Stomach (tissue), 9 donors: ENCODE measurements around the gene IGSF3. TPM values are rescaled to one million over a fixed set of nuclear protein-coding genes. Genes with fewer than 3 reads are reported as not detected.
"Not testable (repeated sequence)": the region's sequence is repeated elsewhere in the genome, so short reads cannot be mapped to it uniquely, and the experiment has no call there.

ENCODE experiments used
- DNase-seq, 2 donors: peaks; one replicate each; pipeline versions ENCODE4 v3.0.0 to v3.0.0-alpha.2; 2013 to 2019
- H3K27ac ChIP-seq, 5 donors: fragments of 200-600 bp in 4 of 5; sonication (generic) in 4 of 5; one replicate each; pipeline ENCODE4 v1.5.1; 2013 to 2019; ENCODE audit warnings: mild to moderate bottlenecking in 1 of 5, moderate library complexity in 1 of 5
- H3K27me3 ChIP-seq, 3 donors: fragments of 200-600 bp; sonication (generic); one replicate each; pipeline ENCODE4 v1.5.1; 2017 to 2019; ENCODE audit warnings: mixed run types in 1 of 3
- H3K36me3 ChIP-seq, 4 donors: fragments of 200-600 bp; sonication (generic); 1 replicate in 3 of 4; 2 replicates in 1 of 4; pipeline ENCODE4 v1.5.1; 2016 to 2019
- H3K4me1 ChIP-seq, 4 donors: fragments of 200-600 bp; sonication (generic); one replicate each; pipeline ENCODE4 v1.5.1; 2016 to 2019
- H3K4me3 ChIP-seq, 4 donors: fragments of 200-600 bp; sonication (generic) in 3 of 4; one replicate each; pipeline ENCODE4 v1.5.1; 2016 to 2019; ENCODE audit warnings: mild to moderate bottlenecking in 1 of 4
- H3K9me3 ChIP-seq, 4 donors: fragments of 200-600 bp; sonication (generic); one replicate each; pipeline ENCODE4 v1.5.1; 2016 to 2019
- WGBS, 5 donors: extraction: QIAGEN DNeasy Blood & Tissue Kit in 3 of 5; methylation state at CpG; one replicate each; pipeline versions ENCODE4 v1.1.5 to v1.1.7; 2013 to 2018; 5-methylcytosine and 5-hydroxymethylcytosine counted together
- intact Hi-C: fragments of 100-400 bp; cut with DNase I; formaldehyde crosslinking; loops from one replicate; pipeline ENCODE4 v1.15.1; 2023; ENCODE audit warnings: low total_unique reads
- polyA plus RNA-seq, 3 donors: library from polyadenylated mRNA; stranded (reverse); fragments of 200-250 nt; gene quantifications; one replicate each; pipeline ENCODE4 v1.2.3, GENCODE V29; 2013
- total RNA-seq, 5 donors: library from RNA; depleted of rRNA; stranded (reverse); fragments of >200 nt; gene quantifications; one replicate each; pipeline versions ENCODE4 v1.1.0 to v1.2.3, GENCODE V29; 2014 to 2016
- TF ChIP-seq, protein P1 (sequence below), 7 experiments: fragments of 450-650 bp in 4 of 7; fragments of 200-600 bp in 3 of 7; sonication (generic) in 3 of 7; IDR thresholded peaks; one replicate each; pipeline ENCODE4 v1.5.1; 2016 to 2019; ENCODE audit warnings: antibody characterized with exemption in 7 of 7, control low read depth in 2 of 7, mild to moderate bottlenecking in 1 of 7
- donor health status: healthy with polysubstance abuse.
- donor health status: Bipolar disorder and iron deficiency.
- donor health status: healthy.

The IGSF3 gene
- total and polyA plus RNA-seq, 8 donors: 1.7 to 31.6 (median 20.9) TPM

DNA sequence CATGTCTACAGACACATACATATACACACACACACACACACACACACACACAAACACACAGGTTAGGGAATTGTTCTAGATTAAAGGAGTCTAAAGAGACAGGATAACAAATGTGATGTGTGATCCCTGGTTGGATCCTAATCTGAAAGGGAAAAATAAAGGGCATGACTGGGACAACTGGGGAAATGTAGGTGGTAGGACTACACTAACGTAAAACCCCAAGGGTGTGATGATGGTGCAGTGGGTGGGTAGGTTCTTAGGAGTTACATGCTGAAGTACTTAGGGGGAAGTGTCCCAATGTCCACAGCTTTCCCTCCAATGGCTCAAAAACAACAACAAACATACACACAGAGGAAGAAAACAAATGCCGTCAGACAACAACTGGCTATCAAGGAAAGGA is 68.2 kb downstream of the IGSF3 start:
- H3K36me3 ChIP-seq, H3K27me3 ChIP-seq, intact Hi-C loops, DNase-seq, H3K4me3 ChIP-seq, H3K27ac ChIP-seq, H3K9me3 ChIP-seq: not testable (repeated sequence)
- WGBS, 5 donors: 83 to 95% (median 93%) methylated on average over 2 of the region's 2 CpGs
- peaks cover 5 to 24% (median 10%) of the 10 kb centered on the region in 4 donors for H3K4me1 ChIP-seq

DNA sequence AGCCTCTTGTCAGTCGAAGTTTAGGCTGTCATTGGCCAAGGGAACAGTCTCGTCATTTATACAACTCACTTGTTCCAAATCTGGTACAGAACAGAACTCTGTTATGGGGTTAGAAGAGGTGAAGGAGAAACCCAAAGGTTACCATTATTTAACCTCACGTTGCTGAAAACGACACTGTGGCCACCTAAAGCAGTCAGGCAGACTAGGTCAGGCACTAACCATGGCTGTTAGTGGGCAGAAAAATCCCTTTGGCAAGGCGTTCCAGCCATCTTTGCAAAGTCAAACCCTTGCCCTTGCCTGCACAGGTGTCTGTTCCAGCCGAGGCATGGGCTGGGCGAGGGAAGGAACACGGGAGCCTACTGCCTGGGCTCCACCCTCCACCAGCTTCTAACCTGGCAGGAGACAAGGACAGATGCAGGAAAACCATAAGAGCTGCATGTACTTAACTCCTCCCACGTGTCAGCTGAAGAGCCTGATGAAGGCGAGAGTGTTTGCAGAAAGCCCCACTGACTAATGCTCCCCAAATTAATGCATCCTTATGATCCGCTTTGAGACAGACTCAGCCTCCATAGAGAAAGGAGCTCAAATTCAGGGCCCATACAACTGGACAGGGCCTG is 69.0 kb downstream of the IGSF3 start:
- H3K4me1 ChIP-seq: peaks cover 5 to 24% (median 10%) of the 10 kb centered on the region in 4 donors
- H3K27me3 ChIP-seq, H3K9me3 ChIP-seq, H3K36me3 ChIP-seq, H3K4me3 ChIP-seq, intact Hi-C loops, DNase-seq, H3K27ac ChIP-seq: not testable (repeated sequence)
- WGBS, 5 donors: 68 to 80% (median 79%) methylated on average over 11 of the region's 11 CpGs

DNA sequence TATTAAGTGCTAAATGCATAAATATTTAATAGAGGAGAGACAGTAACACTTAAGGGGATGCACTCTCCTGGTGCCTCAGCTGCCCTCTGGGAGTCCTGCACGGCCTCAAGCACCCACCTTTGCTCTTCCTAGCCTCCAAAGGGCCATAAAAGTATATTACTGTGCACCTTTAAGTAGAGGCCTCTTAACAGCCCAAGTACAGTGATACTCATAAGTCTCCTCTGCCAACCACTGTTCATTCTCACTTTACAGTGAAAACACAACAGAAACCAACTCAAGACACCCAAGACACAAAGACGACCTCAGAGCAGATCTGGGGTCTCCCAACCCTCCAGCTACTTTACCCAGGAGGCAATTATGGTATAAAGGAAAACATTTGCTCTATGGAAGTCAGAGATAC is 70.1 kb downstream of the IGSF3 start:
- H3K27ac ChIP-seq: peak overlapping the region in 1 of 5 donors; percentile 7
- H3K36me3 ChIP-seq, DNase-seq, H3K27me3 ChIP-seq, H3K4me3 ChIP-seq, H3K9me3 ChIP-seq, intact Hi-C loops: not testable (repeated sequence)
- peaks cover 5 to 24% (median 10%) of the 10 kb centered on the region in 4 donors for H3K4me1 ChIP-seq
- 53 to 71% (median 66%) methylated on average over 2 of the region's 2 CpGs for WGBS, 5 donors

DNA sequence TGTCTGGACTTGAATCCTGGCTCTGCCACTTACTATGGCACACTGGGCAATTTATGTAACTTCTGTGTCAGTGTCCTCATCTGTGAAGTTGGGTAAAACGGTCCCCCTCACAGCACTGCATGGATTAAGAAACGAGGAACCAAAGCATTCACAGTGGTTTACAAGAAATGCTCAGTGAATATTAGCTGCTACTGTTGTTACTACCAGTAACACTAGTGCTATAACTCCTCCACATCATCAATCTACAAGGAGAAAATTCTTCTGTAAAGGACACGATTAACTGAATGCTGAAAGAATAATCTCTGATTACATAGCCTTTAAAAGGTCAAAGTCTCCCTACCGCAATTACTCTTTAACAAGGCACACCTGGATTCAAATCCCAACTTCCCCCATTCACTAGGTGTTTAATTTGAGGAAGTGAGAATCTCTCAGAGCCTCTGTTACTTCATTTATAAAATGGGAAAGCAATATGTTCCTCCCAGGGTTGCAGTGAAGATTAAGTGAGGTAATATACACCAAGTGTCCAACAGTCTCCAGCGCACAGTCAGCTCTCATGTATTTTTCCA is 70.7 kb downstream of the IGSF3 start:
- intact Hi-C loops, H3K27me3 ChIP-seq, H3K4me3 ChIP-seq, H3K9me3 ChIP-seq, H3K36me3 ChIP-seq, DNase-seq: not testable (repeated sequence)
- WGBS, 5 donors: 46 to 64% (median 55%) methylated on average over 5 of the region's 5 CpGs
- H3K27ac ChIP-seq: peak overlapping the region in 1 of 5 donors; percentile 7
- peaks cover 5 to 24% (median 10%) of the 10 kb centered on the region in 4 donors for H3K4me1 ChIP-seq

DNA sequence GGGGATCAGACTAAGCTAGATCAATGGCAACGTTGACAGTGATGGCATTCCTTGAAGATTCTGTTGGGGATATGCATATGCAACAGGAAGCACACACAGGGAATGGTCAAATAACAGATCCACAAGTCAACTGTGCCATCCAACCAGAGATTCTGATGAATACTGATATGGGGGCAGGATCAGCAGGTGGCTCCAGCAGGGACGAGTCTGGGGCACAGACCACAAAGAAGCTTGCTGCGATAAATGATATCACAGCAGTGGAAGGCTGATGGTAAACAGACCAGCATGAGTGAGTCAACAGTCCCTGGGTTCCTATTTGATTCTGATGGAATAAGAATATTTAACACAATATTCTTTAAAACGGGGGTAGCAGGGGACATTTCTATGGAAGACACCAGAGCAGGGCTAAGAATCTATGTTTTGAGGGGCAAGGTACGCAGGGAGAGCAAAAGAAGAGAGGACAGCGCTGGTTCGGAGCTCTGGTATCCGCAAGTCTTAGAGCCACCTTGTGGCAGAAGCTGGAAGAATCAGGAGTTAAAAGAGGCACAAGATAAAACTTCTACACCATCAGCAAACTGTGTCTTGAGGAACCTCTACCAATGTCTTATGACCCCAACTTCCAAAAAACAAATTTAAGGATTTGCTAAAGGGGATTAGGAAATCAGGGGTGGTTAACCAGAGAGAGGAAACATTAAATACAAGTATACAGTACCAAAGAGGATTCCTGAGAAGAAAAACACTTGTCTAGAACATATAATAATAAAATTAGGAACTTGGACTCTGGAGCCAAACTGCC is 71.4 kb downstream of the IGSF3 start:
- Histone ChIP-seq H3K4me1 (peaks cover 5 to 24% (median 10%) of the 10 kb centered on the region in 4 donors), H3K4me3 (peak overlapping the region; percentile 1 to 20 (median 12))
- DNase-seq: peak; percentile 54 to 65
- H3K9me3 ChIP-seq, H3K27ac ChIP-seq, H3K36me3 ChIP-seq, H3K27me3 ChIP-seq, intact Hi-C loops: not testable (repeated sequence)
- TF ChIP-seq, protein P1, sequence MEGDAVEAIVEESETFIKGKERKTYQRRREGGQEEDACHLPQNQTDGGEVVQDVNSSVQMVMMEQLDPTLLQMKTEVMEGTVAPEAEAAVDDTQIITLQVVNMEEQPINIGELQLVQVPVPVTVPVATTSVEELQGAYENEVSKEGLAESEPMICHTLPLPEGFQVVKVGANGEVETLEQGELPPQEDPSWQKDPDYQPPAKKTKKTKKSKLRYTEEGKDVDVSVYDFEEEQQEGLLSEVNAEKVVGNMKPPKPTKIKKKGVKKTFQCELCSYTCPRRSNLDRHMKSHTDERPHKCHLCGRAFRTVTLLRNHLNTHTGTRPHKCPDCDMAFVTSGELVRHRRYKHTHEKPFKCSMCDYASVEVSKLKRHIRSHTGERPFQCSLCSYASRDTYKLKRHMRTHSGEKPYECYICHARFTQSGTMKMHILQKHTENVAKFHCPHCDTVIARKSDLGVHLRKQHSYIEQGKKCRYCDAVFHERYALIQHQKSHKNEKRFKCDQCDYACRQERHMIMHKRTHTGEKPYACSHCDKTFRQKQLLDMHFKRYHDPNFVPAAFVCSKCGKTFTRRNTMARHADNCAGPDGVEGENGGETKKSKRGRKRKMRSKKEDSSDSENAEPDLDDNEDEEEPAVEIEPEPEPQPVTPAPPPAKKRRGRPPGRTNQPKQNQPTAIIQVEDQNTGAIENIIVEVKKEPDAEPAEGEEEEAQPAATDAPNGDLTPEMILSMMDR (IDR thresholded peaks at IDR 0.05): peak in 4 of 7 experiments; percentile 27 to 44 (median 36)
- 5 to 10% (median 7%) methylated on average over 8 of the region's 8 CpGs for WGBS, 5 donors

DNA sequence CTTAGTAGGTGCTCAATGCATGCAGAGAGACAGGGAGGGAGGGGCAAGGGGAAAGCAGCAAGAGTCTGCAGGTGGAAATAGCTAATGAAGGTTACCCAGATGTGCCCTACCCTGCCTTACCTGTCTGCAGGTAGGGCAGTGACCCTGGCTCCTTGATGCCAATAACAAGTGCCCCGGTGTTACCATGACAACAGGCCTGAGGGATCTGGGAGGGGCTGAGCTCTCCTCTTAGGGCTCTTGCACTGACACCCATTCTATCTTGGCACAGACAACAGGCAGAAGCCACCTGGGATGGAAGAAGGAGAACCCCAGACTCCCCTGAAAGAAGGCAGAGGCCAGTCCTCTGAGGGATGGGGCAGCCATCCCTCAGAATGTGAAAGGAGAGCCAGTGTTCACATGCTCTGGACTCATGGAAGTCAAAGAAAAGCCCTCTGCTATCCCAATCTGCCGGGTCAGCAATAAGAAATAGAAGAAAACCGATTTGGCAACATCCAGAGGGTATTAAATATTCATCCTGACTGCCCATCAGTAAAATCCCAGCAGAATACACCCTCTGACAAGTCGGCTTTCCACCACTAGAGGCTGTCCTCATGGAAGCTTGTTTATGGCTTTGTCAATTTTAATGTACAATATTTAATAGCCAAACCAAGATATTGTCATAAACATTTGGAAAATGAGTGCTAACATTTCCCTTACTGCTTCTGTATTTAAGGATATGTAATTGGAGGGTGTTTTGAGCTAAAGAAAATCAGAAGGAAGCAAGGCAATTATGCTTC is 72.3 kb downstream of the IGSF3 start:
- H3K27me3 ChIP-seq, H3K9me3 ChIP-seq, H3K27ac ChIP-seq, intact Hi-C loops, H3K4me3 ChIP-seq, DNase-seq, H3K36me3 ChIP-seq: not testable (repeated sequence)
- TF ChIP-seq, protein P1 (IDR thresholded peaks at IDR 0.05): peak in 1 of 7 experiments; percentile 13
- 79 to 86% (median 79%) methylated on average over 3 to 4 of the region's 4 CpGs for WGBS, 5 donors
- H3K4me1 ChIP-seq: peaks cover 5 to 24% (median 10%) of the 10 kb centered on the region in 4 donors

DNA sequence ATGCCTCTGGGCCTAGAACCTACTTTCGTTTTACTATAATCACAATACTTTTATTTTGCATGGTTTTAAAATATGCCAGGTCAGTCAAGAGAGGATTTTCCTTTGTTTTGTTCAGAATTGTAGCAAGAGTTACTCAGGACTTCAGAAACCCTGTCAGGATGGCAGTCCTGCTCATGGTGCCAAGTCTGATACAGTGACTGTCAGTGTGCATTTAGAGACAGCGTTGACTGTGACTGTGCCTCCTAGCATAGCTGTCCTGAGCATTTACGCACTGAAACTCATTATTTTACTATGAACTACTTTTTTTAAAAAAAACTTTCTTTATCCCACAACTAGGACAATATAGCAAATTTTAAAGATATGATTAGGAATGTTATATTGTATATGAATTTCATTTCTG is 73.6 kb downstream of the IGSF3 start:
- intact Hi-C loops, H3K36me3 ChIP-seq, H3K27ac ChIP-seq, H3K4me3 ChIP-seq, H3K9me3 ChIP-seq, H3K27me3 ChIP-seq, DNase-seq: not testable (repeated sequence)
- 94 to 98% (median 95%) methylated on average over 3 of the region's 3 CpGs for WGBS, 5 donors
- H3K4me1 ChIP-seq: peaks cover 5 to 31% (median 10%) of the 10 kb centered on the region in 4 donors

DNA sequence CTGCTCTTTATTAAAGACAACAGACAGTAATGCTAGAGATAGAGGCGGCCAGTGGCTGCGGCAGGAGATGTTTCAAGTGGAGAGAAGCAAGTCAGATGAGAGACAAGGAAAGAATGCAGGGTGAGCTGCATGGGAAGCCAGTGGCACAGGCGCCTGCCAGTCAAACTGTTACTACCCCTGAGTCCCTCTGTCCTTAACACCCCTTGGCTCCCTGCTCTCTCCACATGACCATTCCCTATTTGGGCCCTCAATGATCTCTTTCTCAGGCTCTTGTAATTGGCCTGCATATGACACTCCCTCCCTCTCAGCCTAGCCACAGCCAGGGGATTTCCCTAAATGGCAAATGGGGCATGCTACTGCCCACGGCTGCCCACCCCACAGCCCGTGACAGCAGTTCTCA is 74.1 kb downstream of the IGSF3 start:
- H3K27ac ChIP-seq, H3K4me3 ChIP-seq, H3K27me3 ChIP-seq, DNase-seq, H3K9me3 ChIP-seq, intact Hi-C loops, H3K36me3 ChIP-seq: not testable (repeated sequence)
- WGBS, 5 donors: 95 to 98% (median 96%) methylated on average over 3 to 4 of the region's 5 CpGs
- peaks cover 5 to 33% (median 10%) of the 10 kb centered on the region in 4 donors for H3K4me1 ChIP-seq

DNA sequence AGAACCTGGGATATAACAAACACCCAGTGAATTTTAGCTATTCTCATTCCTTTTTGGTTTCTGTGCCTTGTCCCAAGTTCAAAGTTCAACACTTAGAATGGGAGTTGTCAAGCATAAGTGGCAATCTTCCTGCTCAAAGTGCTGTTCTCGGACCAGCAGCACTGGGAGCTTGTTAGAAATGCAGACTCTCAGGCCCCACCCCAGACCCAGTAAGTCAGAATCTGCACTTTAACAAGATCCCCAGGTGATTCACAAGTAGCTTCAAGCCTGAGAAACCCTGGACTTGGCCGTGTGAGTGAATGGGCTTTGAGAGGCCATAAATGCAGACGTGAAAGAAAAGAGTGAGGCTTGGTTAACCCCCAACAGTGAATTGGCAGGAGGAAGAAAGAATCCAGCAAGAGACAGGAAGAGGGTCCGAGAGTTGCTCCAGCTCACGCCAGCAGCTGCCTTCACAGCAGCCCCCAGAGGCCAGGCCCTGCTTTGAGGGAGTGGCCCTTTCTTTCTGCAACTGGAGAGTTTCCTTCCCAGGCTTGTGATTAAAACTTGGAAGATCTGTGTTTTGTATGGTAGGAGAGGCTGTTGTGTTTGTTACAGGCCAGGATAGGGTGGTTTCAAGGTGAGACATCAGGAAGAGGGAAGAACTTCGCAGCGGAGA is 75.5 kb downstream of the IGSF3 start:
- peaks cover 5 to 30% (median 10%) of the 10 kb centered on the region in 4 donors for H3K4me1 ChIP-seq
- H3K36me3 ChIP-seq, H3K9me3 ChIP-seq, DNase-seq, intact Hi-C loops, H3K27me3 ChIP-seq, H3K4me3 ChIP-seq, H3K27ac ChIP-seq: not testable (repeated sequence)
- 88 to 96% (median 95%) methylated on average over 5 to 7 of the region's 7 CpGs for WGBS, 5 donors
